Measurements from ENCODE around the gene STK11.

STK11 gene

GRCh38 chr19:1262623-1263123 lies 57.1 kb downstream of the STK11 start:
- DNase-seq (ENCODE audit: low spot score): no peak

DNA sequence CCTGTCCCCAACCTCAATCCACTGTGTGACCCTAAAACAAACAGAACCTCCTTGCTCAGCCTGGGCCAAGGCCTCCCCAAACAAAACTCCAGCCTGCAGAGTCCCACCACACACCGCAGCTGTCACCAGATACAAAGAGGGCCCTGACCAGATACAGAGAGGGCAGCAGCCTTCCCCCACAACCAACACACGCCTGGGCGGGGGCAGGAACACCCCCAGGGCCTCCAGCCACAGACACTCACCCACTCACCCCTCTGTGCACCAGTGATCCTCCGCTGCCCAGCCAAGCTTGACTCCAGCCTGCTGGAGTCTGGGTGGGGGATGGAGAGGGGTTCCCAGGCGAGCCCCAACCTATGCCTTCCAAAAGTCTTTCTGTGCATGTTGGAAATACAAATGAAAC lies 57.6 kb downstream of the STK11 start:
- DNase-seq (ENCODE audit: low spot score): no peak

DNA sequence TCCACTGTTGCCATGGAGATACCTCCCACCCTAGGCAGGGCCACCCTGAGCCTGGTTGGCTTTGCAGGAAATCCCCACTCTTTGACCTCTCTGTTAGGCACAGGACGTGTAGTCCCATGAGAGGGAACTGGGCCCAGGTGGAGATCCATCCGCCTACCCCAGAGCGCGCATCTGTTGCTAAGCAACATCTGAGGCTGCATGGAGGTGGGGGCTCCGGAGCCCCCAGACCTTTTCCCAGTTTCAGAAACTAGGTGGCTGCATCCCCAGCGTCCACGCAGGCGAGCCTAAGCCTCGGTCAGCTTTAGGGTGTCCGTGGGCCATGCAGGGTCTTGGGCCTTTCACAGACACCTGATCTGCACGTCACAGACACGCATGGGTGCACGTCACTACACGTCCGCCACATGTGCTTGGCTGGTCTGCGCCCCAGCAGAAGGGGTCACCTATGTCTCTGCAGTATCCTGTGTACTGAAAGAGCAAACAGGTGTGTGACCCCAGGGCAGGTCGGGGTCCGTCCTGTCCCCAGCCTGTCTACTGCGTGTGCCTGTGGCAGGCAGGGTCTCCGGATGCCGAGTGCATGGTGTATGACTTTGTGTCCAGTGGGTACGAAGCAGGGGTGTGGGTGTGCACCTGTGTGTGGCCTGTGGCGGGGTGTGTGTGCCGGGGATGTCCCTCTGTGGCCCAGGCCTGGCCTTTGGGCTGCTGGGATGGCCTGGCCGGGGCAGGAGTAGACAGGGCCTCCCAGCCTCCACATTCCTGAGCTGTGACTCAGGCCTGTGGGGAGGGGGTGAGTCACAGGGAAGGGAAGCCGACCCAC lies 59.4 kb downstream of the STK11 start:
- peak; percentile 83 for DNase-seq (ENCODE audit: low spot score)

DNA sequence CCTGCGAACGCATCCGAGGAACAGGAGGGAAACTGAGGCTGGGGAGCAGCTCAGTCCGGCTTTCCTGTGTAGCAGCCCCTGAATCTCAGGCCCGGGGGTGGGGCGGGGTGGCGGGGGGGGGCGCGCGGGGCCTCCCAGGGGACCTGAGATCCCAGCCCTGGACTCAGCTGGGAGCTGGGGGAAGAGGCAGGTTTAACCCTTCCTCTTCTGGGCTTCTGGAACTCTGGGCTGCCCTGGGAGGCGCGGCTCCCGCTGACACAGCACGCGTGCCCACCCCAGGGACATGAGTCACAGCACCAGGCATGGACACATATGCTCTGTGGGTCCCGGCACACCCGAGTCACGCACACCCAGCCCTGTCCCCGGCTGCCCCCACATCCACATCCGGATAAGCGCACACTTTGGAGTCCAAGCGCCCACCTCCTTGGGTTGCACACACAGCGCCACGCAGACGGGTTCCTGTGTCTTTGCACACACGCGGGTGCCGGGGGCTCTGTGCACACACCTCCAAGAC lies 60.1 kb downstream of the STK11 start:
- DNase-seq (ENCODE audit: low spot score): peak; percentile 60

GRCh38 chr19:1266129-1266915 lies 60.7 kb downstream of the STK11 start:
- DNase-seq (ENCODE audit: low spot score): peak; percentile 85

DNA sequence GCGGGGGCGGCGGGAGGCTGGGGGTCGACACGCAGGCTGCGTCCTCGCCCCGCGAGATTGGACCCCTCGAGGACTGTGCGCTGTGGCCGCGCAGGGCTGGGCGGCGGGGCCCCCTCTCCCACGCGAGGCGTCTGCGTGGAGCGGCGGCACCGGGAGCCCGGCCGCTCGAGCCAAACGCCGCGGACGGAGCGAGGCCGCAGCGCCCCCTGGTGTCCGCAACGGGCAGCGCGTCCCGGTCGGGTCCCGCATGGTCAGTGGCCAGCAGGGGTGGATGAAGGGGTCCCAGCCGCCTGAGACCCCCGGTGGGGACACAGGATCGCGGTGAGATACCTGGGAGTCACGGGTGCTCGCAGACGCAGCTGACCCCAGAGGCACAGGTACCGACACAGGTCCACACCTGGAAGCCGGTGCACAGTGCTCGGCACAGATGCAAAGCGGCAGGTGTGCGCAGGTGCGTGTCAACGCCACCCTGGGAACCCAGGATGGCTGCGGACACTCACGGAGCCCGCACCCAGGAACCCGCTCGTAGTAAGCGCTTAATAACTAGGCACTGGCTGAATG lies 61.4 kb downstream of the STK11 start:
- DNase-seq (ENCODE audit: low spot score): peak; percentile 64

- DNase-seq (ENCODE audit: low spot score): no peak
These were observed 62.1 kb downstream of the STK11 start for GRCh38 chr19:1267477-1268225.

DNA sequence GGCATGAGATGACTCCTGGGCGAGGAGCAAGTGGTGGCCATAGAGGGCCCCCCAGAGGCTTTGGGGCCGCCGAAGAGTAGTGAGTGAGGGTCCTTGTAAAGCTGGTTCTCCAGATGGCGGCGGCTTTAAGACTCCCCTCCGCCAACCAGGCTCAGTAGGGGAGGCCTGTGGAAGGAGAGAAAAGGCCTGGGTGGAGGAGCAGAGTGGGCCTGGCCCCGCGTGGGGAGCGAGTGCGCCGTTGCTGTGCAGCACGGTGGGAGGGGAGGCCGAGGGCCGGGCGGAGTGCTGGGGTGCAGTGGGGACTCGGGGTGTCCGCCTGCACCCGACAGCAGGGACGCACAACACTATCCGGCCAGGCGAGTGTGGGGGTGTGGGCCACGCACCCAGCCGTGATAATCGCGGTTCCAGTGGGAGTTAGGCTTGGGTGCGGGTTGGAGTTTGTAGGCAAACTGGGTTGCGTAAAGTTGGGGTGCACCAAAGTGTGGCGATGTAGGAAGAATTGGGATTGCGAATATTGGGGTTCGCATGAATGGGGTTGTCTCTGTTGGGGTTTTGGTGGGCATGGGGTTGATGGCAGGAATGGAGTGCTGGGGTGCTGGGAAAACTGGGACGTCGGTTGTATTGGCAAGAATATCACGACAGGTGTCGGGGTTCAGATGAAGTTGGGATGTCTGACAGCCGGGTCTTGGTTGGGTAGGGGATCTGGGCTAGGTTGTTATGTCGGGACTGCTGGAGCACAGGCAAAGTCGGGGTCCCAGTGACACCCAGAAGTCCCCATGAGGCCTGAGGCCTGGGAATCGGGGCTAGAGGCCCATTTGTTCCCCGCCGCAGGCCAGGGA lies 62.9 kb downstream of the STK11 start:
- DNase-seq (ENCODE audit: low spot score): no peak

DNA sequence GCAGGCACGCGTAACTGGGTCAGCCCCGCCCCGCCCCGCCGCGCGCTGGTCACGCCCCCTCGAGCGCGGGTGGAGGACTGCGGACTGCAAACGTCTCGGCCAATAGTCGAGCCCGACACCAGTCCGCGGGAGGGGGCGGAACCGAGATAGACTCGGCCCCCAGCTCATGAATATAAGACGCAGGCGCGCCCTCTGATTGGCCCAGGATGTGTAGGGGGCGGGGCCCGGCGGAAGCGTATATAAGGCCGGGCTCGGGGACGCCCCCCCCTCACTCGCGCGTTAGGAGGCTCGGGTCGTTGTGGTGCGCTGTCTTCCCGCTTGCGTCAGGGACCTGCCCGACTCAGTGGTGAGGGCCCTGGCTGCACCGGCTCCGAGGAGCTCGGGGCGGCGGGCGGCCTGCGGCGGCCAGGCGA lies 63.5 kb downstream of the STK11 start, which contains the start of gene CIRBP:
Gene CIRBP (plus strand): TSS at position 268 of the 413 bp plus-strand sequence. CDS start 1,602 bp downstream, outside the sequence.
- DNase-seq (ENCODE audit: low spot score): peak; percentile 99

GRCh38 chr19:1269478-1270212 lies 64.1 kb downstream of the STK11 start:
- peak; percentile 87 for DNase-seq (ENCODE audit: low spot score)

DNA sequence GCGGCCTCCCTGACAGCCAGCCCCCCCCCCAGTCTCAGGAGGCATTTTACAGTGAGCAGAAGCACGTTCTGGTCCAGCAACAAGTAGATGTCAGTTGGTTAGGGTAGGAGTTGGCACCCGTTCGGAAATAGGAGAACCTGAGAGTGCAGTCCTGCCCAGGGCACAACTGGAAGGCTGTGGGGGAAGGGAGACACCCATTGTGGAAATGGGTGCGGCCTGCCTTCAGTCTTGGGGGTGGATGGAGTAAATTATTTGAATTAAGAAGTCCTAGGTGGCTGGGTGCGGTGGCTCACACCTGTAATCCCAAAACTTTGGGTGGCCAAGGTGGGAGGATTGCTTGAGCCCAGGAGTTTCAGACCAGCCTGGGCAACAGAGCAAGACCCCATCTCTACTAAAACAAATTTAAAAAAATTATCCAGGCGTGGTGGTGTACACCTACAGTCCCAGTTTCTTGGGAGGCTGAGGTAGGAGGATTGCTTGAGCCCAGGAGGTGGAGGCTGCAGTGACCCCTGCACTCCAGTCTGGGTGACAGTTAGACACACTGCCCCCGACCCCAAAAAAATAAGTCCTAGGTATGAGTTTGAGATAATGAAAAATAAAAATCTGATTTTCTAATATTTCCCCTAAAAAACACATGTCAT lies 64.8 kb downstream of the STK11 start:
- no peak for DNase-seq (ENCODE audit: low spot score)

- DNase-seq (ENCODE audit: low spot score): no peak
These were observed 65.4 kb downstream of the STK11 start for GRCh38 chr19:1270854-1271527.

DNA sequence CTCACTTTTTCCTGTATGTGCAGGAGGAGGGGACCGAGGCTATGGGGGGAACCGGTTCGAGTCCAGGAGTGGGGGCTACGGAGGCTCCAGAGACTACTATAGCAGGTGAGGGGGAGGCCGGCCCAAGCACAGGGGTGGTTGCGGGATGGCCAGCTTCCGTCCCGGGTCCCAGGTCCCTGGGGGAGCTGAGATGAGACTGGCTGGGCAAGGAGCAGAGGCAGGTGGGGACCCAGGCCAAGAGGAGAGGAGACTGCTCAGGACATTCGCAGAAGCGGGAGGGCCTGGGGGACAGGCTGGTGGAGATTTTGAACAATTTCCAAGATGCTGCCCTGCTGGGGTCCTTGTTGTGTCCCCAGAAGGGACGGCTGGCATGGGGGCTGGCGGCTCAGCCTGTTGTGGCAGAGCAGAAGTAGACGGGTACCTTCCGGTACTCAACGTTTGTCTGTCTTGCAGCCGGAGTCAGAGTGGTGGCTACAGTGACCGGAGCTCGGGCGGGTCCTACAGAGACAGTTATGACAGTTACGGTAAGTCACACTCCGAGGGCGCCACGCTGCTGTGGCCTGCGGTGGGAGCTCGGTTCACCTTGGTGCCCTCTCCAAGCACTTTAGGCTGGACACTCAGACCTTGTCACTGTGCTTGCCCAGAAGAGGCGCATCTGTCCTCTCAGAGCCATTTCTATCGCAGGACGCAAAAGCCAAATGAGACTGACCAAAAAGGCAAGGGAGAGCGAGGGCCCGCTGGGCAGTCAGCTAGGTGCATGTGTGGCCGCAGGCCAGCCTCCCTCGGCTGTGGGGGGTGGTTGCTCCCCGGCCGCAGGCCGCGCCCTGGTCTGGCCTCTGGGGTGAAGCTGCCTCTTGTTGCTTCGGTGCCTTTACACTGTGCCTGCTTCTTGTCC lies 66.2 kb downstream of the STK11 start:
- DNase-seq (ENCODE audit: low spot score): no peak

GRCh38 chr19:1272423-1273262 lies 67.1 kb downstream of the STK11 start:
- no peak for DNase-seq (ENCODE audit: low spot score)

DNA sequence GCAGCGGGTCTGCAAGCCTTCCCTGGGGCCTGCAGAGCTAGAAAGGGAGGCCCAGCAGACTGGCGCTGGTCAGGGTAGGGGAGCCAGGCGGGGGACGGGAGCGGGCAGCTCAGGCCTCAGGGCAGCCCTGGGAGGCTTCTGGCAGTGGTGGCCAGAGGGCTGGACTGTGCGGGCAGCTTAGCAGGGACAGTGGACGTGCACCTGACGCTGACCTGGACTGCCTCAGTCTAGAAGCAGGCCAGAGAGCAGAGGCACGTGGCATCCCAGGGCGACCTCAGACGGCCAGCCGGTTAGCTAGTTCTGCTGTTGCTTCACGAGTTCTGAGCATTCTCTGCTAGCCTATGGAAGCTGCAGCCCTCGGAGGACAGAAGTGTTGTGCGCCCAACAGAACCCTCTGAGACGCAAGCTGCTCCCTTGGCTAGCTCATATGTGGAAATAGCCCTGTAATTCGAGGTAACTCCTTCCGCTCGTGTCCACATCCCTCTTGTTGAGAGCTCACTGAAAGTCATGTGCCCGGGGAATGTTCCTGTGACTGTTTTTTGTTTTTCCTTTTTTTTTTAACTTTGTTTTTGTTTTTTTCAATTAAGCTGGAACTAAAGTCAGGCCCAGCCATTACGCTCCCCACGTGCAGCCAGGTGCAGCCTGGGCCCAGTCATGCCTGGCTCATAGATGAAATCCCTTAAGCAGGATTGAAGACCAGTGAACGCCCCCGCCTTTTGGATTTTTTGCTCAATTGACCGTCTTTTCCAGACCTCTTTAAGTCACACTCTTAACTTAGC lies 67.9 kb downstream of the STK11 start:
- no peak for DNase-seq (ENCODE audit: low spot score)

Measured in LoVo (cell line).